ENCODE data around the gene ISG15.

ISG15 gene

GRCh38 chr1:1037366-1038327 is 24.4 kb downstream of the ISG15 start:
- Histone ChIP-seq H3K27ac (ENCODE audit: poor library complexity, severe bottlenecking) (no peak overlapping the region), H3K4me1 (ENCODE audit: insufficient read depth, poor library complexity, severe bottlenecking) (no peaks in the 10 kb centered on the region), H3K9me3 (ENCODE audit: severe bottlenecking) (no peaks in the 10 kb centered on the region), H3K36me3 (ENCODE audit: low read depth) (peaks cover 32% of the 10 kb centered on the region), H3K4me3 (ENCODE audit: severe bottlenecking) (no peak overlapping the region), H3K27me3 (ENCODE audit: insufficient read depth, poor library complexity, severe bottlenecking) (no peaks in the 10 kb centered on the region)
- TF ChIP-seq CTCF (IDR thresholded peaks at IDR 0.05; ENCODE audit: poor library complexity, severe bottlenecking) = no peak
- no peak for DNase-seq (ENCODE audit: low spot score)
- ATAC-seq (ENCODE audit: low read depth) = no peak

- Histone ChIP-seq H3K9me3 (ENCODE audit: severe bottlenecking) (no peaks in the 10 kb centered on the region), H3K4me3 (ENCODE audit: severe bottlenecking) (no peak overlapping the region), H3K4me1 (ENCODE audit: insufficient read depth, poor library complexity, severe bottlenecking) (no peaks in the 10 kb centered on the region), H3K27ac (ENCODE audit: poor library complexity, severe bottlenecking) (no peak overlapping the region), H3K27me3 (ENCODE audit: insufficient read depth, poor library complexity, severe bottlenecking) (no peaks in the 10 kb centered on the region), H3K36me3 (ENCODE audit: low read depth) (peaks cover 43% of the 10 kb centered on the region)
- DNase-seq (ENCODE audit: low spot score) (no peak), ATAC-seq (ENCODE audit: low read depth) (no peak; the same call in 2 of the 3 replicates)
- no peak for TF ChIP-seq CTCF (IDR thresholded peaks at IDR 0.05; ENCODE audit: poor library complexity, severe bottlenecking)
These were observed 25.4 kb downstream of the ISG15 start for GRCh38 chr1:1038694-1039093.

GRCh38 chr1:1039145-1039910 is 26.0 kb downstream of the ISG15 start:
- no peaks in the 10 kb centered on the region for H3K27me3 ChIP-seq (ENCODE audit: insufficient read depth, poor library complexity, severe bottlenecking)
- H3K4me3 ChIP-seq (ENCODE audit: severe bottlenecking) = no peak overlapping the region
- H3K9me3 ChIP-seq (ENCODE audit: severe bottlenecking) = no peaks in the 10 kb centered on the region
- DNase-seq (ENCODE audit: low spot score) (no peak), ATAC-seq (ENCODE audit: low read depth) (no peak)
- no peak overlapping the region for H3K27ac ChIP-seq (ENCODE audit: poor library complexity, severe bottlenecking)
- TF ChIP-seq CTCF (IDR thresholded peaks at IDR 0.05; ENCODE audit: poor library complexity, severe bottlenecking) = no peak
- H3K36me3 ChIP-seq (ENCODE audit: low read depth) = peaks cover 49% of the 10 kb centered on the region
- no peaks in the 10 kb centered on the region for H3K4me1 ChIP-seq (ENCODE audit: insufficient read depth, poor library complexity, severe bottlenecking)

GRCh38 chr1:1040004-1040991 is 27.0 kb downstream of the ISG15 start:
- no peak for TF ChIP-seq CTCF (IDR thresholded peaks at IDR 0.05; ENCODE audit: poor library complexity, severe bottlenecking)
- peak; percentile 81 for ATAC-seq (ENCODE audit: low read depth)

More at GRCh38 chr1:1040004-1040991, 27.0 kb downstream of the ISG15 start:
- peaks cover 51% of the 10 kb centered on the region for H3K36me3 ChIP-seq (ENCODE audit: low read depth)
- H3K4me3 ChIP-seq (ENCODE audit: severe bottlenecking) = no peak overlapping the region
- H3K9me3 ChIP-seq (ENCODE audit: severe bottlenecking) = no peaks in the 10 kb centered on the region
- DNase-seq (ENCODE audit: low spot score) = peak; percentile 90
- H3K4me1 ChIP-seq (ENCODE audit: insufficient read depth, poor library complexity, severe bottlenecking) = no peaks in the 10 kb centered on the region
- H3K27ac ChIP-seq (ENCODE audit: poor library complexity, severe bottlenecking) = peak overlapping the region; percentile 24
- H3K27me3 ChIP-seq (ENCODE audit: insufficient read depth, poor library complexity, severe bottlenecking) = no peaks in the 10 kb centered on the region

All from RWPE2 (cell line).